HCT116 (cell line): ENCODE results near the gene HSPA4.

Experiments used
- CEBPB ChIP-seq: IDR thresholded peaks from 2 replicates; pipeline ENCODE4 v1.6.1; 2012; ENCODE audit warnings: low read depth
- POLR2A ChIP-seq: IDR thresholded peaks from 2 replicates; pipeline ENCODE4 v1.7.0; 2011; ENCODE audit warnings: borderline replicate concordance; ENCODE audit not compliant: insufficient read depth, insufficient read length; ENCODE audit errors: extremely low read depth
- YY1 ChIP-seq: IDR thresholded peaks from 2 replicates; pipeline ENCODE4 v1.6.1; 2011; ENCODE audit warnings: low read length, low read depth, moderate library complexity, mild to moderate bottlenecking; ENCODE audit not compliant: insufficient replicate concordance; ENCODE audit errors: extremely low read depth
- TF ChIP-seq, protein P1 (sequence below), 3 experiments: fragments of 200-600 bp in 1 of 3; sonication (generic) in 1 of 3; IDR thresholded peaks in 2 of 3; conservative IDR thresholded peaks in 1 of 3; 2 replicates each; pipeline ENCODE4 v1.5.1; 2012 to 2017; ENCODE audit warnings: low read depth in 2 of 3, low read length in 2 of 3, antibody characterized with exemption in 1 of 3, borderline replicate concordance in 1 of 3, control low read depth in 1 of 3, mild to moderate bottlenecking in 1 of 3, mixed read lengths in 1 of 3, mixed run types in 1 of 3, moderate library complexity in 1 of 3; ENCODE audit not compliant: insufficient read depth in 1 of 3
- TF ChIP-seq, protein P2 (sequence below): IDR thresholded peaks from 2 replicates; pipeline ENCODE4 v1.6.1; 2012

- TF ChIP-seq, protein P1, sequence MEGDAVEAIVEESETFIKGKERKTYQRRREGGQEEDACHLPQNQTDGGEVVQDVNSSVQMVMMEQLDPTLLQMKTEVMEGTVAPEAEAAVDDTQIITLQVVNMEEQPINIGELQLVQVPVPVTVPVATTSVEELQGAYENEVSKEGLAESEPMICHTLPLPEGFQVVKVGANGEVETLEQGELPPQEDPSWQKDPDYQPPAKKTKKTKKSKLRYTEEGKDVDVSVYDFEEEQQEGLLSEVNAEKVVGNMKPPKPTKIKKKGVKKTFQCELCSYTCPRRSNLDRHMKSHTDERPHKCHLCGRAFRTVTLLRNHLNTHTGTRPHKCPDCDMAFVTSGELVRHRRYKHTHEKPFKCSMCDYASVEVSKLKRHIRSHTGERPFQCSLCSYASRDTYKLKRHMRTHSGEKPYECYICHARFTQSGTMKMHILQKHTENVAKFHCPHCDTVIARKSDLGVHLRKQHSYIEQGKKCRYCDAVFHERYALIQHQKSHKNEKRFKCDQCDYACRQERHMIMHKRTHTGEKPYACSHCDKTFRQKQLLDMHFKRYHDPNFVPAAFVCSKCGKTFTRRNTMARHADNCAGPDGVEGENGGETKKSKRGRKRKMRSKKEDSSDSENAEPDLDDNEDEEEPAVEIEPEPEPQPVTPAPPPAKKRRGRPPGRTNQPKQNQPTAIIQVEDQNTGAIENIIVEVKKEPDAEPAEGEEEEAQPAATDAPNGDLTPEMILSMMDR (IDR thresholded peaks at IDR 0.05 in 2 of 3, conservative IDR thresholded peaks at IDR 0.05 in 1 of 3; ENCODE audit: borderline replicate concordance in 1 of 3, insufficient read depth in 1 of 3, low read depth in 2 of 3, low read length in 2 of 3), result peak; percentile 92 to 97 (median 93)
- TF ChIP-seq YY1 (peak; percentile 36), CEBPB (no peak), POLR2A (no peak)
- TF ChIP-seq, protein P2, sequence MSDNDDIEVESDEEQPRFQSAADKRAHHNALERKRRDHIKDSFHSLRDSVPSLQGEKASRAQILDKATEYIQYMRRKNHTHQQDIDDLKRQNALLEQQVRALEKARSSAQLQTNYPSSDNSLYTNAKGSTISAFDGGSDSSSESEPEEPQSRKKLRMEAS, result no peak
Observed at GRCh38 chr5:133111299-133111698, 59.5 kb downstream of the HSPA4 start.
